ENCODE data around the gene NEGR1.

Gene NEGR1

GRCh38 chr1:71949681-71950080 lies 332.7 kb downstream of the NEGR1 start:
- TF ChIP-seq CTCF (IDR thresholded peaks at IDR 0.05; ENCODE audit: low read depth, low read length, missing control alignments) = no peak
- no peak for DNase-seq (ENCODE audit: low read depth)
- H3K4me3 ChIP-seq (ENCODE audit: low read depth, low read length) = no peak overlapping the region

GRCh38 chr1:71948561-71948960 lies 333.8 kb downstream of the NEGR1 start:
- no peak overlapping the region for H3K4me3 ChIP-seq (ENCODE audit: low read depth, low read length)
- TF ChIP-seq CTCF (IDR thresholded peaks at IDR 0.05; ENCODE audit: low read depth, low read length, missing control alignments) = no peak
- DNase-seq (ENCODE audit: low read depth) = no peak

- no peak for DNase-seq (ENCODE audit: low read depth)
- TF ChIP-seq CTCF (IDR thresholded peaks at IDR 0.05; ENCODE audit: low read depth, low read length, missing control alignments) = no peak
- H3K4me3 ChIP-seq (ENCODE audit: low read depth, low read length) = no peak overlapping the region
Measured at GRCh38 chr1:71944006-71944405, 338.3 kb downstream of the NEGR1 start.

- H3K4me3 ChIP-seq (ENCODE audit: low read depth, low read length) = no peak overlapping the region
- TF ChIP-seq CTCF (IDR thresholded peaks at IDR 0.05; ENCODE audit: low read depth, low read length, missing control alignments) = no peak
- no peak for DNase-seq (ENCODE audit: low read depth)
Measured at GRCh38 chr1:71940261-71940660, 342.1 kb downstream of the NEGR1 start.

- H3K4me3 ChIP-seq (ENCODE audit: low read depth, low read length) = no peak overlapping the region
- no peak for DNase-seq (ENCODE audit: low read depth)
- no peak for TF ChIP-seq CTCF (IDR thresholded peaks at IDR 0.05; ENCODE audit: low read depth, low read length, missing control alignments)
Measured at GRCh38 chr1:71930511-71930910, 351.8 kb downstream of the NEGR1 start.

GRCh38 chr1:71921935-71922559 lies 360.3 kb downstream of the NEGR1 start:
- no peak overlapping the region for H3K4me3 ChIP-seq (ENCODE audit: low read depth, low read length)
- no peak for TF ChIP-seq CTCF (IDR thresholded peaks at IDR 0.05; ENCODE audit: low read depth, low read length, missing control alignments)
- DNase-seq (ENCODE audit: low read depth) = no peak

- no peak for DNase-seq (ENCODE audit: low read depth)
- TF ChIP-seq CTCF (IDR thresholded peaks at IDR 0.05; ENCODE audit: low read depth, low read length, missing control alignments) = no peak
- no peak overlapping the region for H3K4me3 ChIP-seq (ENCODE audit: low read depth, low read length)
Measured at GRCh38 chr1:71921204-71921603, 361.1 kb downstream of the NEGR1 start.
